PFSK-1 (cell line): ENCODE results near the gene NRK.

Experiments
- FOXP2 ChIP-seq: optimal IDR thresholded peaks from 2 replicates; pipeline ENCODE3; 2011; ENCODE audit warnings: borderline replicate concordance, control low read depth, inconsistent platforms; ENCODE audit not compliant: insufficient read depth; ENCODE audit errors: extremely low read length, extremely low read depth
- POLR2AphosphoS5 ChIP-seq: IDR thresholded peaks from 2 replicates; pipeline ENCODE4 v1.6.1; 2012; ENCODE audit warnings: low read depth, mild to moderate bottlenecking, control low read depth, low read length, moderate library complexity

GRCh38 chrX:106000203-106000602, 177.9 kb downstream of the NRK start:
- TF ChIP-seq POLR2AphosphoS5: no peak
- no peak for TF ChIP-seq FOXP2
